Upper lobe of right lung (tissue), 1 donor: Measurements from ENCODE around the gene RNASET2. TPM values are rescaled to one million over a fixed set of nuclear protein-coding genes. Genes with fewer than 3 reads are reported as not detected.

Experiments used
- ATAC-seq: fragments of 200-7000 bp; cut with Tn5 transposase; one replicate; pipeline ENCODE4 v1.9.1; 2020; ENCODE audit warnings: mild to moderate bottlenecking, moderate library complexity
- DNase-seq: peaks from one replicate; pipeline ENCODE4 v3.0.0-alpha.2; 2020
- H3K27ac ChIP-seq: fragments of 200-600 bp; one replicate; pipeline ENCODE4 v1.8.0; 2022
- H3K27me3 ChIP-seq: fragments of 200-600 bp; one replicate; pipeline ENCODE4 v1.8.0; 2022; ENCODE audit warnings: mild to moderate bottlenecking
- H3K36me3 ChIP-seq: fragments of 200-600 bp; one replicate; pipeline ENCODE4 v1.8.0; 2022
- H3K4me1 ChIP-seq: fragments of 200-600 bp; one replicate; pipeline ENCODE4 v1.8.0; 2022
- H3K4me3 ChIP-seq: fragments of 200-600 bp; one replicate; pipeline ENCODE4 v1.8.0; 2022; ENCODE audit warnings: mild to moderate bottlenecking
- H3K9me3 ChIP-seq: fragments of 200-600 bp; one replicate; pipeline ENCODE4 v1.8.0; 2022
- CTCF ChIP-seq: fragments of 200-600 bp; IDR thresholded peaks from one replicate; pipeline ENCODE4 v1.8.0; 2022; ENCODE audit warnings: antibody characterized with exemption
- intact Hi-C: fragments of 100-400 bp; cut with DNase I; formaldehyde crosslinking; loops from one replicate; pipeline ENCODE4 v1.11.0; 2022
- total RNA-seq: library from RNA; stranded (reverse); fragmentation: NEBNext Ultra II Directional; extraction: Animal tissue kit (Norgen Biotek cat#: 25700); gene quantifications from one replicate; pipeline ENCODE4 v1.2.1, GENCODE V29; 2021
- donor health status: DM: no; HTN: yes; CAD: no; lungs with severe emphysema.

RNASET2 gene
- total RNA-seq, 1 donor from 2014 or later, result 73.1 TPM

GRCh38 chr6:166928644-166929541, 27.5 kb downstream of the RNASET2 start:
- H3K36me3 ChIP-seq, result peaks cover 8% of the 10 kb centered on the region

GRCh38 chr6:166927935-166928643, 28.3 kb downstream of the RNASET2 start:
- ATAC-seq (no peak), DNase-seq (no peak)
- peaks cover 8% of the 10 kb centered on the region for H3K36me3 ChIP-seq
- intact Hi-C loops, result no loop called here
- H3K27me3 ChIP-seq, result no peaks in the 10 kb centered on the region
- H3K4me1 ChIP-seq, result no peaks in the 10 kb centered on the region
- H3K27ac ChIP-seq, result no peak overlapping the region
- no peak for TF ChIP-seq CTCF
- H3K4me3 ChIP-seq, result no peak overlapping the region
- H3K9me3 ChIP-seq, result no peaks in the 10 kb centered on the region

More at GRCh38 chr6:166928644-166929541, 27.5 kb downstream of the RNASET2 start:
- ATAC-seq (no peak), DNase-seq (no peak)
- Histone ChIP-seq H3K4me1 (no peaks in the 10 kb centered on the region), H3K4me3 (no peak overlapping the region), H3K9me3 (no peaks in the 10 kb centered on the region), H3K27me3 (no peaks in the 10 kb centered on the region), H3K27ac (no peak overlapping the region)
- no peak for TF ChIP-seq CTCF
- intact Hi-C loops, result no loop called here

- no peak for DNase-seq
- TF ChIP-seq CTCF, result no peak
- no peaks in the 10 kb centered on the region for H3K9me3 ChIP-seq
- ATAC-seq, result no peak
- intact Hi-C loops, result no loop called here
- H3K4me1 ChIP-seq, result no peaks in the 10 kb centered on the region
- H3K27ac ChIP-seq, result no peak overlapping the region
- H3K27me3 ChIP-seq, result no peaks in the 10 kb centered on the region
- H3K36me3 ChIP-seq, result peaks cover 8% of the 10 kb centered on the region
- no peak overlapping the region for H3K4me3 ChIP-seq
Observed at GRCh38 chr6:166927240-166927934, 29.0 kb downstream of the RNASET2 start.

GRCh38 chr6:166926748-166927147, 29.6 kb downstream of the RNASET2 start:
- Histone ChIP-seq H3K4me1 (no peaks in the 10 kb centered on the region), H3K9me3 (no peaks in the 10 kb centered on the region), H3K36me3 (peaks cover 8% of the 10 kb centered on the region), H3K4me3 (no peak overlapping the region), H3K27me3 (no peaks in the 10 kb centered on the region), H3K27ac (no peak overlapping the region)
- DNase-seq (no peak), ATAC-seq (no peak)
- TF ChIP-seq CTCF, result no peak
- intact Hi-C loops, result no loop called here

GRCh38 chr6:166925141-166925996, 31.0 kb downstream of the RNASET2 start:
- no peak for DNase-seq
- no peak for TF ChIP-seq CTCF
- H3K9me3 ChIP-seq, result no peaks in the 10 kb centered on the region
- H3K4me1 ChIP-seq, result no peaks in the 10 kb centered on the region
- no peak overlapping the region for H3K27ac ChIP-seq
- H3K36me3 ChIP-seq, result peaks cover 8% of the 10 kb centered on the region
- intact Hi-C loops, result no loop called here
- peak; percentile 53 for ATAC-seq
- no peak overlapping the region for H3K4me3 ChIP-seq
- H3K27me3 ChIP-seq, result no peaks in the 10 kb centered on the region
